HepG2 (cell line): Measurements from ENCODE around the gene YAP1. TPM values are rescaled to one million over a fixed set of nuclear protein-coding genes. Genes with fewer than 3 reads are reported as not detected.
A peak's percentile ranks its signal among the peaks of the same experiment; 100 is the strongest.

Source experiments
- ATAC-seq: fragments of 200-7000 bp; cut with Tn5 transposase; 3 replicates; pipeline ENCODE4 v1.9.1; 2020; ENCODE audit warnings: mild to moderate bottlenecking, moderate library complexity
- BruUV-seq: library from RNA; stranded (reverse); fragments of 400-500 nt; replicated peaks from 2 replicates; lab custom pipeline; 2021; lab: Mats Ljungman, UMichigan
- CTCF ChIA-PET: fragments of 300-600 bp; formaldehyde crosslinking; extraction: SDS; loops from one replicate; lab custom pipeline; 2021; ENCODE audit warnings: low total read pairs, inconsistent platforms, low intra/inter-chr PET ratio; lab: Yijun Ruan, JAX
- POLR2A ChIA-PET: fragments of 350-600 bp; sonication (Branson Sonifier 250); formaldehyde crosslinking; loops from one replicate; lab custom pipeline; 2020; ENCODE audit warnings: antibody characterized with exemption, inconsistent platforms; lab: Yijun Ruan, JAX
- DNase-seq: peaks from one replicate; pipeline ENCODE4 v3.0.0-alpha.2; 2015; ENCODE audit warnings: low spot score
- FAIRE-seq: peaks from 3 replicates; lab custom pipeline; 2011; peaks lifted over from hg19 to GRCh38; lab: Jason Lieb, UNC
- H2AFZ ChIP-seq: one replicate; pipeline ENCODE4 v1.6.1; 2011; ENCODE audit warnings: low read length, inconsistent platforms
- H3K27ac ChIP-seq: fragments of 300-600 bp; 3 replicates; pipeline ENCODE4 v1.8.0; 2011; ENCODE audit warnings: mixed run types, mild to moderate bottlenecking, mixed read lengths, low read length, inconsistent platforms; ENCODE audit not compliant: insufficient read depth; ENCODE audit errors: extremely low read length
- H3K27me3 ChIP-seq, 2 experiments: fragments of 200-600 bp in 1 of 2; 2 replicates in 1 of 2; 3 replicates in 1 of 2; pipeline versions ENCODE4 v1.6.0 to v1.8.0; 2011; ENCODE audit warnings: low read length in 2 of 2, mild to moderate bottlenecking in 2 of 2, moderate library complexity in 2 of 2, inconsistent platforms in 1 of 2; ENCODE audit not compliant: insufficient read depth in 2 of 2, control insufficient read depth in 1 of 2
- H3K36me3 ChIP-seq, 2 experiments: fragments of 200-600 bp in 1 of 2; replicated peaks in 1 of 2; 2 replicates in 1 of 2; 3 replicates in 1 of 2; pipeline versions ENCODE4 v1.5.1 to v1.8.0; 2011; ENCODE audit warnings: low read length in 2 of 2, inconsistent platforms in 1 of 2; ENCODE audit not compliant: insufficient read depth in 2 of 2, control insufficient read depth in 1 of 2
- H3K4me1 ChIP-seq: 2 replicates; pipeline ENCODE4 v1.5.1; 2012; ENCODE audit warnings: low read length, inconsistent platforms; ENCODE audit not compliant: insufficient read depth
- H3K4me2 ChIP-seq: 2 replicates; pipeline ENCODE4 v1.6.0; 2011; ENCODE audit warnings: low read depth, low read length, inconsistent platforms
- H3K4me3 ChIP-seq, 3 experiments: fragments of 200-600 bp in 1 of 3; sonication (generic), shearing (Covaris generic) in 1 of 3; replicated peaks in 1 of 3; 2 replicates each; pipeline ENCODE4 v1.5.1; 2011 to 2016; ENCODE audit warnings: low read length in 3 of 3, inconsistent platforms in 2 of 3, low read depth in 2 of 3, mild to moderate bottlenecking in 2 of 3, control low read depth in 1 of 3, mixed read lengths in 1 of 3; ENCODE audit not compliant: insufficient read depth in 1 of 3
- H3K79me2 ChIP-seq: one replicate; pipeline ENCODE4 v1.6.1; 2011; ENCODE audit warnings: low read length, inconsistent platforms; ENCODE audit not compliant: insufficient read depth
- H3K9ac ChIP-seq: 2 replicates; pipeline ENCODE4 v1.6.0; 2011; ENCODE audit warnings: mild to moderate bottlenecking, low read depth, low read length, inconsistent platforms; ENCODE audit not compliant: insufficient read depth
- H3K9me3 ChIP-seq: 2 replicates; pipeline ENCODE4 v1.5.1; 2012; ENCODE audit warnings: mild to moderate bottlenecking, low read length
- H4K20me1 ChIP-seq: 2 replicates; pipeline ENCODE4 v1.6.0; 2011; ENCODE audit warnings: inconsistent platforms, mild to moderate bottlenecking, low read length, moderate library complexity; ENCODE audit not compliant: insufficient read depth
- CBX2 ChIP-seq, 2 experiments: fragments of 200-600 bp in 1 of 2; sonication (generic); formaldehyde crosslinking in 1 of 2; IDR thresholded peaks; 2 replicates each; pipeline versions ENCODE4 v1.7.0 to v1.8.1; 2018 to 2022; ENCODE audit warnings: low read depth in 2 of 2, low read length in 1 of 2, mild to moderate bottlenecking in 1 of 2, missing genetic modification reagents in 1 of 2
- MLLT10 ChIP-seq: sonication (generic); formaldehyde crosslinking; IDR thresholded peaks from 2 replicates; pipeline ENCODE4 v1.4.0; 2020; ENCODE audit warnings: missing genetic modification reagents
- NFATC3 ChIP-seq: sonication (generic); formaldehyde crosslinking; IDR thresholded peaks from 2 replicates; pipeline ENCODE4 v1.5.1; 2020; ENCODE audit warnings: mild to moderate bottlenecking, missing genetic modification reagents
- SRY ChIP-seq: sonication (generic); formaldehyde crosslinking; IDR thresholded peaks from 2 replicates; pipeline ENCODE4 v1.8.0; 2022; ENCODE audit warnings: mild to moderate bottlenecking, missing genetic modification reagents
- STAT6 ChIP-seq: sonication (generic); formaldehyde crosslinking; IDR thresholded peaks from 2 replicates; pipeline ENCODE4 v1.4.0; 2020; ENCODE audit warnings: missing genetic modification reagents, mild to moderate bottlenecking, borderline replicate concordance
- USF2 ChIP-seq, 2 experiments: sonication (generic) in 1 of 2; formaldehyde crosslinking in 1 of 2; IDR thresholded peaks; 2 replicates each; pipeline versions ENCODE4 v1.5.1 to v1.6.1; 2011 to 2020; ENCODE audit warnings: borderline replicate concordance in 1 of 2, low read depth in 1 of 2, low read length in 1 of 2, mild to moderate bottlenecking in 1 of 2, missing genetic modification reagents in 1 of 2, moderate library complexity in 1 of 2
- ZNF674 ChIP-seq: sonication (generic); formaldehyde crosslinking; IDR thresholded peaks from 2 replicates; pipeline ENCODE4 v1.5.0; 2020; ENCODE audit warnings: low read depth, mild to moderate bottlenecking, missing genetic modification reagents
- ZNF768 ChIP-seq: sonication (generic); formaldehyde crosslinking; IDR thresholded peaks from 2 replicates; pipeline ENCODE4 v1.4.0; 2020; ENCODE audit warnings: missing genetic modification reagents
- WGBS: methylation state at CpG from one replicate; pipeline ENCODE4 v1.1.6; 2017; ENCODE audit warnings: low lambda C conversion rate; 5-methylcytosine and 5-hydroxymethylcytosine counted together
- in situ Hi-C: cut with HindIII; loops from 2 replicates; pipeline ENCODE4 v1.10.0; 2017; ENCODE audit warnings: low pct_unique_long_range_greater_than_20kb; ENCODE audit not compliant: extremely low pct_ligation_motif_present
- intact Hi-C: fragments of 100-400 bp; cut with micrococcal nuclease; formaldehyde crosslinking; loops from one replicate; pipeline ENCODE4 v1.10.0; 2022; ENCODE audit not compliant: unreplicated experiment
- polyA plus RNA-seq, 8 experiments: library from polyadenylated mRNA; depleted of rRNA in 3 of 8; stranded (reverse) in 7 of 8; unstranded in 1 of 8; fragments of >200 nt; fragmentation: Illumina TruSeq in 4 of 8; extraction: Trizol in 4 of 8; gene quantifications; 2 replicates each; pipeline versions ENCODE4 v1.2.1 to v1.2.3, GENCODE V29; 2011 to 2016; ENCODE audit warnings: low read depth in 4 of 8, missing spikeins in 1 of 8, mixed read lengths in 1 of 8; ENCODE audit not compliant: insufficient read depth in 1 of 8
- total RNA-seq, 5 experiments: library from RNA; depleted of rRNA; stranded (reverse); fragments of >200 nt; fragmentation: Illumina TruSeq; extraction: Trizol; gene quantifications; 2 replicates each; pipeline ENCODE4 v1.2.3, GENCODE V29; 2016; ENCODE audit warnings: low read depth in 1 of 5
- TF ChIP-seq, protein P1 (sequence below), 2 experiments: sonication (generic) in 1 of 2; formaldehyde crosslinking in 1 of 2; IDR thresholded peaks; 2 replicates each; pipeline versions ENCODE4 v1.4.0 to v1.6.1; 2018 to 2020; ENCODE audit warnings: missing genetic modification reagents in 2 of 2, borderline replicate concordance in 1 of 2, low read depth in 1 of 2, mild to moderate bottlenecking in 1 of 2, missing biosample characterization in 1 of 2
- TF ChIP-seq, protein P2 (sequence below): IDR thresholded peaks from 2 replicates; pipeline ENCODE4 v1.6.1; 2018; ENCODE audit warnings: missing genetic modification reagents, mild to moderate bottlenecking, missing compliant biosample characterization

YAP1 gene
- total and polyA plus RNA-seq, 2 of the 13 experiments (the other 11 are each of a cell fraction or from before 2014, with no cell fraction given), result 59.5 to 91.0 TPM

DNA sequence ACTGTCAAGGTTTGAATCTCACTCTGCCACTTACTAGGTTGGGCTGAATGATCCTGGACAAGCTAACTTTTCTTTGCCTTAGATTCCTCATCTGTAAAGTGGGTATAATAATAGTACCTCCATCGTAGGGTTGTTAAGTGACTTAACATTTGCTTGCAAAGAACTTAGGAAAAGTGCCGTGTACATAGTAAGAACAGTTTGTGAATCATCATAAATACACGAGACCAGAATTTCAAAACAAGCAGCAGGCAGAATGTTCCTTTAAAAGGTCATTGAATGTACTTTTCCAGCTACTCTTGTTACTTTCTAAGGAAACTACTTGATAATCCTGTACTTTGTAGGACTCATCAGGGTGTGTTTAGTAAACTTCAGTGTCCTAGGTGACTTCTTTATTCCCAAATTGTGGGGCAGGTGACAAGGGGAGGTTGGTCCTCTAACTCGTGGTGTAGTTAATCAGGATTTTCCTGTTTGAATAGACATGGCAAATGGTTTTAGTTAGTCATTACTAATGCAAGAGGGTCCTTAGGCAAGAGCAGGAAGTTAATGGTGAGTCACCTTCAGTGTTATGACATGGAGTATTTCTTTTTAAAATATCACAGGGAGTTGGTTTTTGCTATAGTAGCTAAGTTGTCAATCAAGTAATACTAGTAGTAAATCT, 67.9 kb downstream of the YAP1 start:
- H3K4me3 ChIP-seq, result no peak overlapping the region
- no peak for FAIRE-seq
- peak overlapping the region; percentile 48 for H3K4me2 ChIP-seq
- no peak overlapping the region for H2AFZ ChIP-seq
- ChIA-PET POLR2A (interaction anchor here (0.7 to 1.5 kb wide), 5 partner anchors 9 to 69 kb away, joined by 3 to 8 read pairs (median 3); no protein-coding TSS in a partner anchor), CTCF (no interaction called here)
- DNase-seq, result peak; percentile 85
- WGBS, result 28% methylated on average over 4 of the region's 4 CpGs
- BruUV-seq, result no TSS peak
- intact Hi-C loops, result no loop called here
- H4K20me1 ChIP-seq, result no peaks in the 10 kb centered on the region
- H3K9ac ChIP-seq, result no peak overlapping the region; the same call in 1 of the 2 replicates
- H3K4me1 ChIP-seq, result peaks cover 30% of the 10 kb centered on the region
- H3K36me3 ChIP-seq, result peaks cover 4 to 36% of the 10 kb centered on the region in 2 experiments; a peak in 4 of 5 replicates
- H3K27me3 ChIP-seq, result no peaks in the 10 kb centered on the region
- peak; percentile 81 for ATAC-seq
- H3K9me3 ChIP-seq, result no peaks in the 10 kb centered on the region
- peak overlapping the region; percentile 73 for H3K27ac ChIP-seq
- in situ Hi-C loops, result no loop called here
- H3K79me2 ChIP-seq, result peaks cover 37% of the 10 kb centered on the region
- TF ChIP-seq STAT6, result no peak
- TF ChIP-seq SRY, result no peak
- TF ChIP-seq ZNF674 (CRISPR knock-in tag), result no peak
- TF ChIP-seq, protein P1, sequence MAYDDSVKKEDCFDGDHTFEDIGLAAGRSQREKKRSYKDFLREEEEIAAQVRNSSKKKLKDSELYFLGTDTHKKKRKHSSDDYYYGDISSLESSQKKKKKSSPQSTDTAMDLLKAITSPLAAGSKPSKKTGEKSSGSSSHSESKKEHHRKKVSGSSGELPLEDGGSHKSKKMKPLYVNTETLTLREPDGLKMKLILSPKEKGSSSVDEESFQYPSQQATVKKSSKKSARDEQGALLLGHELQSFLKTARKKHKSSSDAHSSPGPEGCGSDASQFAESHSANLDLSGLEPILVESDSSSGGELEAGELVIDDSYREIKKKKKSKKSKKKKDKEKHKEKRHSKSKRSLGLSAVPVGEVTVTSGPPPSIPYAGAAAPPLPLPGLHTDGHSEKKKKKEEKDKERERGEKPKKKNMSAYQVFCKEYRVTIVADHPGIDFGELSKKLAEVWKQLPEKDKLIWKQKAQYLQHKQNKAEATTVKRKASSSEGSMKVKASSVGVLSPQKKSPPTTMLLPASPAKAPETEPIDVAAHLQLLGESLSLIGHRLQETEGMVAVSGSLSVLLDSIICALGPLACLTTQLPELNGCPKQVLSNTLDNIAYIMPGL (CRISPR knock-in tag; IDR thresholded peaks at IDR 0.05; ENCODE audit: borderline replicate concordance in 1 of 2, low read depth in 1 of 2), result no peak
- no peak for TF ChIP-seq NFATC3 (CRISPR knock-in tag)
- TF ChIP-seq, protein P2, sequence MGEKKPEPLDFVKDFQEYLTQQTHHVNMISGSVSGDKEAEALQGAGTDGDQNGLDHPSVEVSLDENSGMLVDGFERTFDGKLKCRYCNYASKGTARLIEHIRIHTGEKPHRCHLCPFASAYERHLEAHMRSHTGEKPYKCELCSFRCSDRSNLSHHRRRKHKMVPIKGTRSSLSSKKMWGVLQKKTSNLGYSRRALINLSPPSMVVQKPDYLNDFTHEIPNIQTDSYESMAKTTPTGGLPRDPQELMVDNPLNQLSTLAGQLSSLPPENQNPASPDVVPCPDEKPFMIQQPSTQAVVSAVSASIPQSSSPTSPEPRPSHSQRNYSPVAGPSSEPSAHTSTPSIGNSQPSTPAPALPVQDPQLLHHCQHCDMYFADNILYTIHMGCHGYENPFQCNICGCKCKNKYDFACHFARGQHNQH, result no peak
- TF ChIP-seq MLLT10 (CRISPR knock-in tag), result no peak
- TF ChIP-seq CBX2 (IDR thresholded peaks at IDR 0.05; ENCODE audit: low read depth, low read length), result no peak
- TF ChIP-seq CBX2 (CRISPR knock-in tag; IDR thresholded peaks at IDR 0.05; ENCODE audit: low read depth), result no peak
- TF ChIP-seq USF2 (IDR thresholded peaks at IDR 0.05; ENCODE audit: low read depth, low read length), result no peak
- no peak for TF ChIP-seq USF2 (CRISPR knock-in tag; IDR thresholded peaks at IDR 0.05; ENCODE audit: borderline replicate concordance)
- TF ChIP-seq ZNF768 (CRISPR knock-in tag), result no peak
